GM21576 (cell line): ENCODE results near the gene MME.

Experiments used
- ATAC-seq: cut with Tn5 transposase; IDR thresholded peaks from one replicate; pipeline ENCODE4 v1.9.1; 2021; ENCODE audit warnings: mild to moderate bottlenecking, moderate library complexity; ENCODE audit not compliant: unreplicated experiment

The MME gene

DNA sequence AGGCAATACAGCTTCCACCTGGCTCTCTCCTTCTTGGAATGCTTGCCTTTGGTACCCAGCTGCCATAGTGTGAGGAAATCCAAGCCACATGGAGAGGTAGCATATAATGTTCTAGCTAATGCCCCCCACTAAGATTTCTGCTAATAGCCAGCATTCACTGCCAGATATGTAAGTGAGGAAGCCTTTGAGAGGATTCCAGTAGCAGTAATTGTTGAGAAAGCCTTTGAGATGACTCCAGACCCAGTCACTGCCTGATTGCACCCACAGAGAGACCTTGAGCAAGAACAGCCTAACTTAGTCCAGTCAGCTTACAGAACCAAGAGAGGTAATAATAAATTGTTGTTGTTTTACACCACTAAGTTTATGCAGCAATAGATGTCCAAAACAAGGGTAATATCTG, 150.3 kb downstream of the MME start:
- ATAC-seq: no peak

- peak; percentile 43 for ATAC-seq
Measured at GRCh38 chr3:155231792-155232191, 151.7 kb downstream of the MME start.

GRCh38 chr3:155232605-155233004, 152.5 kb downstream of the MME start:
- no peak for ATAC-seq

- ATAC-seq: no peak
Measured at GRCh38 chr3:155233213-155233612, 153.1 kb downstream of the MME start.
